ENCODE measurements around the gene VKORC1. TPM values are rescaled to one million over a fixed set of nuclear protein-coding genes. Genes with fewer than 3 reads are reported as not detected.

Gene VKORC1
- total and polyA plus RNA-seq, 4 donors, result 29.9 to 519 (median 263) TPM

- Histone ChIP-seq H3K9ac (ENCODE audit: low read depth in 1 of 2, low read length in 2 of 2) (no peak overlapping the region), H3K4me3 (ENCODE audit: low read depth in 1 of 3, low read length in 3 of 3) (no peak overlapping the region), H3K27ac (ENCODE audit: low read depth in 1 of 2, low read length in 2 of 2) (no peak overlapping the region), H3K36me3 (ENCODE audit: control insufficient read depth in 4 of 4, insufficient read depth in 3 of 4, low read depth in 1 of 4, low read length in 3 of 4) (peaks cover 8 to 37% (median 12%) of the 10 kb centered on the region in 4 donors), H3K4me1 (ENCODE audit: control insufficient read depth in 4 of 4, insufficient read depth in 4 of 4, low read length in 3 of 4) (peaks cover 0 to 18% (median 5%) of the 10 kb centered on the region in 4 donors), H3K27me3 (ENCODE audit: control insufficient read depth in 4 of 4, insufficient read depth in 4 of 4, low read length in 3 of 4) (no peaks in the 10 kb centered on the region), H3K9me3 (ENCODE audit: control insufficient read depth in 4 of 4, low read length in 3 of 4) (no peaks in the 10 kb centered on the region)
- TF ChIP-seq ZBTB33 (IDR thresholded peaks at IDR 0.05) (no peak), FOXA2 (IDR thresholded peaks at IDR 0.05) (no peak), RAD21 (IDR thresholded peaks at IDR 0.05) (no peak), NR2F2 (IDR thresholded peaks at IDR 0.05) (no peak), FOXA1 (IDR thresholded peaks at IDR 0.05) (no peak), ATF3 (IDR thresholded peaks at IDR 0.05) (no peak), SP1 (IDR thresholded peaks at IDR 0.05) (no peak), MAX (IDR thresholded peaks at IDR 0.05) (no peak), GABPA (IDR thresholded peaks at IDR 0.05 in 1 of 2, conservative IDR thresholded peaks at IDR 0.05 in 1 of 2) (no peak), HNF4G (IDR thresholded peaks at IDR 0.05) (no peak), JUND (IDR thresholded peaks at IDR 0.05) (no peak), TAF1 (conservative IDR thresholded peaks at IDR 0.05) (no peak), YY1 (IDR thresholded peaks at IDR 0.05) (no peak), CTCF (IDR thresholded peaks at IDR 0.05; ENCODE audit: low read depth, low read length, missing input control) (no peak), REST (IDR thresholded peaks at IDR 0.05) (no peak)
- WGBS, result 88% methylated on average over 20 of the region's 20 CpGs
- DNase-seq (ENCODE audit: low spot score), result no peak
Measured at GRCh38 chr16:31132303-31132979, 37.8 kb upstream of the VKORC1 start.

GRCh38 chr16:31131841-31132271 lies 37.3 kb upstream of the VKORC1 start:
- Histone ChIP-seq H3K9me3 (ENCODE audit: control insufficient read depth in 4 of 4, low read length in 3 of 4) (no peaks in the 10 kb centered on the region), H3K9ac (ENCODE audit: low read depth in 1 of 2, low read length in 2 of 2) (no peak overlapping the region), H3K27me3 (ENCODE audit: control insufficient read depth in 4 of 4, insufficient read depth in 4 of 4, low read length in 3 of 4) (no peaks in the 10 kb centered on the region), H3K27ac (ENCODE audit: low read depth in 1 of 2, low read length in 2 of 2) (no peak overlapping the region), H3K4me1 (ENCODE audit: control insufficient read depth in 4 of 4, insufficient read depth in 4 of 4, low read length in 3 of 4) (peaks cover 0 to 18% (median 5%) of the 10 kb centered on the region in 4 donors), H3K36me3 (ENCODE audit: control insufficient read depth in 4 of 4, insufficient read depth in 3 of 4, low read depth in 1 of 4, low read length in 3 of 4) (peaks cover 8 to 40% (median 13%) of the 10 kb centered on the region in 4 donors), H3K4me3 (ENCODE audit: low read depth in 1 of 3, low read length in 3 of 3) (no peak overlapping the region)
- no peak for DNase-seq (ENCODE audit: low spot score)
- WGBS, result 89% methylated on average over 5 of the region's 5 CpGs
- TF ChIP-seq REST (IDR thresholded peaks at IDR 0.05), result no peak
- no peak for TF ChIP-seq HNF4G (IDR thresholded peaks at IDR 0.05)
- no peak for TF ChIP-seq FOXA1 (IDR thresholded peaks at IDR 0.05)
- TF ChIP-seq FOXA2 (IDR thresholded peaks at IDR 0.05), result no peak
- TF ChIP-seq NR2F2 (IDR thresholded peaks at IDR 0.05), result no peak

All from liver (tissue), 9 donors.